SK-N-SH treated with all-trans-retinoic acid at 6 μM for 48 hours (cell line): ENCODE data around the gene ECM2.
"Not testable (repeated sequence)": the region's sequence is repeated elsewhere in the genome, so short reads cannot be mapped to it uniquely, and the experiment has no call there.

Source experiments
- ATAC-seq: fragments of 200-7000 bp; cut with Tn5 transposase; 3 replicates; pipeline ENCODE4 v1.9.1; 2020; ENCODE audit warnings: mild to moderate bottlenecking, moderate library complexity
- BACH2 ChIP-seq: fragments of 250-450 bp; sonication (Bioruptor Pico); IDR thresholded peaks from 2 replicates; pipeline ENCODE4 v1.9.0; 2021; ENCODE audit warnings: mild to moderate bottlenecking, borderline replicate concordance
- CREB5 ChIP-seq: fragments of 250-450 bp; sonication (Bioruptor Pico); IDR thresholded peaks from 2 replicates; pipeline ENCODE4 v1.5.1; 2020; ENCODE audit warnings: low read depth, mild to moderate bottlenecking, moderate library complexity
- CSDC2 ChIP-seq: fragments of 250-450 bp; sonication (Bioruptor Pico); IDR thresholded peaks from 2 replicates; pipeline ENCODE4 v1.5.0; 2020; ENCODE audit warnings: mild to moderate bottlenecking, moderate library complexity
- GLIS3 ChIP-seq: fragments of 250-450 bp; sonication (Bioruptor Pico); IDR thresholded peaks from 2 replicates; pipeline ENCODE4 v1.5.0; 2020; ENCODE audit warnings: mild to moderate bottlenecking, moderate library complexity
- ISL1 ChIP-seq: fragments of 250-450 bp; sonication (Bioruptor Pico); IDR thresholded peaks from 2 replicates; pipeline ENCODE4 v2.1.2; 2022; ENCODE audit warnings: mild to moderate bottlenecking, moderate library complexity
- OSR1 ChIP-seq: fragments of 250-450 bp; sonication (Bioruptor Pico); IDR thresholded peaks from 2 replicates; pipeline ENCODE4 v1.8.0; 2022; ENCODE audit warnings: moderate library complexity, mild to moderate bottlenecking, inconsistent platforms
- PATZ1 ChIP-seq: fragments of 250-450 bp; sonication (Bioruptor Pico); IDR thresholded peaks from 2 replicates; pipeline ENCODE4 v1.8.0; 2020; ENCODE audit warnings: mild to moderate bottlenecking, moderate library complexity, borderline replicate concordance
- POU6F1 ChIP-seq: fragments of 250-450 bp; sonication (Bioruptor Pico); IDR thresholded peaks from 2 replicates; pipeline ENCODE4 v1.8.0; 2021; ENCODE audit warnings: low read depth, mild to moderate bottlenecking, moderate library complexity, borderline replicate concordance
- PPARA ChIP-seq: fragments of 250-450 bp; sonication (Bioruptor Pico); IDR thresholded peaks from 2 replicates; pipeline ENCODE4 v1.5.0; 2020; ENCODE audit warnings: mild to moderate bottlenecking, borderline replicate concordance
- RARB ChIP-seq: fragments of 250-450 bp; sonication (Bioruptor Pico); IDR thresholded peaks from 2 replicates; pipeline ENCODE4 v1.8.0; 2021; ENCODE audit warnings: mild to moderate bottlenecking, moderate library complexity
- SNAI2 ChIP-seq: fragments of 250-450 bp; sonication (Bioruptor Pico); IDR thresholded peaks from 2 replicates; pipeline ENCODE4 v1.5.0; 2020; ENCODE audit warnings: mild to moderate bottlenecking, moderate library complexity
- TCF4 ChIP-seq: fragments of 250-450 bp; sonication (Bioruptor Pico); IDR thresholded peaks from 2 replicates; pipeline ENCODE4 v1.8.0; 2021; ENCODE audit warnings: mild to moderate bottlenecking, moderate library complexity, borderline replicate concordance
- TOX ChIP-seq: fragments of 250-450 bp; sonication (Bioruptor Pico); IDR thresholded peaks from 2 replicates; pipeline ENCODE4 v1.8.0; 2021; ENCODE audit warnings: mild to moderate bottlenecking, moderate library complexity, borderline replicate concordance
- TSHZ2 ChIP-seq: fragments of 250-450 bp; sonication (Bioruptor Pico); IDR thresholded peaks from 2 replicates; pipeline ENCODE4 v1.5.0; 2020; ENCODE audit warnings: mild to moderate bottlenecking, moderate library complexity
- ZC3H10 ChIP-seq: fragments of 250-450 bp; sonication (Bioruptor Pico); IDR thresholded peaks from 2 replicates; pipeline ENCODE4 v1.5.1; 2021; ENCODE audit warnings: mild to moderate bottlenecking, moderate library complexity
- ZFP3 ChIP-seq: fragments of 250-450 bp; sonication (Bioruptor Pico); IDR thresholded peaks from 2 replicates; pipeline ENCODE4 v1.5.0; 2020; ENCODE audit warnings: mild to moderate bottlenecking, moderate library complexity
- ZFP30 ChIP-seq: fragments of 450-650 bp; formaldehyde crosslinking; IDR thresholded peaks from 2 replicates; pipeline ENCODE4 v1.5.0; 2022; ENCODE audit warnings: mild to moderate bottlenecking, moderate library complexity
- ZNF70 ChIP-seq: fragments of 450-650 bp; formaldehyde crosslinking; IDR thresholded peaks from 2 replicates; pipeline ENCODE4 v1.5.0; 2020; ENCODE audit warnings: mild to moderate bottlenecking, moderate library complexity

ECM2 gene

GRCh38 chr9:92535940-92536850 lies at the start of gene ECM2:
TSS of gene ECM2 (minus strand) at chr9:92535990. CDS start at chr9:92522866, 13,124 bp downstream.
- peak; percentile 50; the same call in 2 of the 3 replicates for ATAC-seq

GRCh38 chr9:92576175-92576574 lies 40.4 kb upstream of the ECM2 start:
- no peak for ATAC-seq
- TF ChIP-seq CREB5 (CRISPR knock-in tag) (no peak), CSDC2 (CRISPR knock-in tag) (no peak), ZFP3 (no peak), ZFP30 (CRISPR knock-in tag) (no peak), POU6F1 (CRISPR knock-in tag) (no peak), OSR1 (CRISPR knock-in tag) (no peak), ISL1 (CRISPR knock-in tag) (no peak), ZC3H10 (CRISPR knock-in tag) (no peak), SNAI2 (CRISPR knock-in tag) (no peak), ZNF70 (no peak), PPARA (CRISPR knock-in tag) (no peak), GLIS3 (CRISPR knock-in tag) (no peak), TCF4 (no peak)
- TF ChIP-seq, all 23 proteins: peak for 0

More at GRCh38 chr9:92535940-92536850, at the start of gene ECM2:
- no peak for TF ChIP-seq TOX (CRISPR knock-in tag)

- not testable (repeated sequence) for ATAC-seq
Measured at GRCh38 chr9:92573612-92574011, 37.8 kb upstream of the ECM2 start.

- not testable (repeated sequence) for ATAC-seq
Measured at GRCh38 chr9:92571871-92572270, 36.1 kb upstream of the ECM2 start.

GRCh38 chr9:92564982-92565381 lies 29.2 kb upstream of the ECM2 start:
- ATAC-seq, result peak; percentile 38; the same call in 1 of the 3 replicates
- no peak for TF ChIP-seq GLIS3 (CRISPR knock-in tag)
- TF ChIP-seq RARB (CRISPR knock-in tag), result no peak

- TF ChIP-seq ZNF70, result no peak
- ATAC-seq, result peak; percentile 61
Measured at GRCh38 chr9:92564504-92564903, 28.7 kb upstream of the ECM2 start.

- TF ChIP-seq CSDC2 (CRISPR knock-in tag) (no peak), TSHZ2 (CRISPR knock-in tag) (no peak), RARB (CRISPR knock-in tag) (no peak), POU6F1 (CRISPR knock-in tag) (no peak), ZFP30 (CRISPR knock-in tag) (no peak), BACH2 (CRISPR knock-in tag) (no peak), OSR1 (CRISPR knock-in tag) (no peak), ISL1 (CRISPR knock-in tag) (no peak), PPARA (CRISPR knock-in tag) (no peak), PATZ1 (CRISPR knock-in tag) (no peak), GLIS3 (CRISPR knock-in tag) (no peak)
- peak; percentile 23; the same call in 2 of the 3 replicates for ATAC-seq
Measured at GRCh38 chr9:92563116-92564100, 27.6 kb upstream of the ECM2 start.
